Measurements from ENCODE around the gene SPATA31A6.
"Not testable (repeated sequence)": the region's sequence is repeated elsewhere in the genome, so short reads cannot be mapped to it uniquely, and the experiment has no call there.

The SPATA31A6 gene

DNA sequence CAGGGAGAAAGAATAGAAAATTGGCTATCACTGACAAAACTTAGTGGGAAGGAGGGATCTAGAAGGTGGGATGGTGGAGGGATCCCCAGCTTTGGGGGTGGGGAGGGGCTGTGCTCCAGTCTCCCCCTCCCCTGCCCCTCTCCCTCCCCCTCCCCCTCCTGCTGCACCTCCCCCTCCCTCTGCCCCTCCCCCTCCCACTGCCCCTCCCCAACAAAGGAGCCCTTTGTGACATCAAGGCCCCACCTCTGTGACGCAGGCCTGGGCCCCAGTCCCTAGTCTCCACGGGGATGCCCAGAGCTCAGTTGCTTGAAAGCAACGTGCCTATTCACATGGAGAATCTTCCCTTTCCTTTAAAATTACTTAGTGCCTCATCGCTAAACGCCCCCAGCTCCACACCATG, at the start of gene SPATA31A6:
Gene SPATA31A6, plus strand, starts transcription at position 301 of the 400 bp plus-strand sequence. Its CDS starts 29 bp downstream, at position 330.
- in situ Hi-C loops (cut with HindIII; ENCODE audit: low sequenced_read_pairs) = not testable (repeated sequence)

DNA sequence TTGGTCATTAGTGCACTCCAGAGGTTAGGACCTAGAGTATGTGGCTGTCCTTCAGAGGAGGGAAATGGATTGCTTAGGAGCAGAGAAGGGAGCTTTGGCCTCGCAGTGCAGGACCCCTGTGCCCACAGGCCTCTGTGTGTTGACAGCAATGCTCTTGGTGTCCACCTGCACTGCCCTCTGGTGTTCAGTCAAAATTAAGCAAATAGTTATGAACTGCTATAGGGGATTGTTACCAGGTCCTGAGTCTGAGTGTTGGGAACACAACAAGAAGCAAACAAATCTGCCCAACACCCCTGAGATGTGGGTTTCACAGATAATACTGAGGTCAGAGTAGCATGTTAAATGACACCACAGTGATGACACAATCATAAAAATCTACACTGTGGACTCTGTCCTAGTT, 23.2 kb upstream of the SPATA31A6 start:
- in situ Hi-C loops (cut with HindIII; ENCODE audit: low sequenced_read_pairs) = not testable (repeated sequence)

DNA sequence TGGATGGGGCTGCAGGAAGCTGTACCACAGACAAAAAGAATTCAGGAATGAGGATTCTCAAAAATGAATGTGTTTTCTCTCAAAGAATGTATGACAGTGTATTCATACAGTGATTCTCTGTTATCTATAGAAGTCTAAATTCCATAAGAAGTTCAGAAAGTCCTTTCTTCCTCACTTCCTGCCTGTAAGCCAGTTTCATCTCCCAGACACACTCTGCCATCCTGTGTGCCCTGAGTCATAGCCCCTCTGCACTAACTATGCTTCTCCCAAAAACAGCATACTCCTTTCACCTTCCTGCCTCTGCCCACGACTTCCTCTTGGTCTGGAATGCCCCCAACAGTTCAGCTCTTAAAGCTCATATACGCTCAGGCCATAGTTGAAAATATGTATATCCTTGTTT, 36.4 kb downstream of the SPATA31A6 start:
- in situ Hi-C loops (cut with HindIII; ENCODE audit: low sequenced_read_pairs) = not testable (repeated sequence)

DNA sequence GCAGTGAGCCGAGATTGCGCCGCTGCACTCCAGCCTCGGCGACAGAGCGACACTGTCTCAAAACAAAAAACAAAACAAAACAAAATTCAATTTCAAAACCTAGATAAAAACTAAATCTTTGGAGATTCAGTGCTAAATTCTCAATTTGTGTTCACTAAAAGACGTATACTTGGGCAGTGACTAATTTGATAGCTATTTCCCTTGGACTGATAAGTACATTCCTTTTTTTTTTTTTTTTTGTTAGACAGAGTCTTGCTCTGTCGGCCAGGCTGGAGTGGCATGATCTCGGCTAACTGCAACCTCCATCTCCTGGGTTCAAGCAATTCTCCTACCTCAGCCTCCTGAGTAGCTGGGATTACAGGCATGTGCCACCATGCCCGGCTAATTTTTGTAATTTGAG, 39.8 kb downstream of the SPATA31A6 start:
- in situ Hi-C loops (cut with HindIII; ENCODE audit: low sequenced_read_pairs) = not testable (repeated sequence)

DNA sequence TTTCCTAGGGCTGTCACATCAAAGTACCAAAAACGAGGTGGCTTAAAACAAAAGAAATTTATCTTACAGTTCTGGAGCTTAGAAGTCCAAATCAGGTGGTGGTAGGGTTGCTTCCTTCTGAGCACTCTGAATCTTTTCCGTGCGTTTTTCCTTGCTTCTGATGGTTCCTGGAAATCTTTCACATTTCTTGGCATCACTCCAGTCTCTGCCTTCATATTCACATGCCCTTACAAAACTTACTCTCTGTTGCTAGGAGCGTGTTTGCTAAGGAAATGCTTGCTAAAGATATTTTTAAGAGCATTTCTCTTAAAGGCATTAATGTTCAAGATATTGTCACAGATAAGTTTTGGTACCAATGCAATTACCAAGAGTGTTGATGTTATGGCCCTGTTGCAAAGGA, 49.6 kb downstream of the SPATA31A6 start:
- in situ Hi-C loops (cut with HindIII; ENCODE audit: low sequenced_read_pairs) = not testable (repeated sequence)

DNA sequence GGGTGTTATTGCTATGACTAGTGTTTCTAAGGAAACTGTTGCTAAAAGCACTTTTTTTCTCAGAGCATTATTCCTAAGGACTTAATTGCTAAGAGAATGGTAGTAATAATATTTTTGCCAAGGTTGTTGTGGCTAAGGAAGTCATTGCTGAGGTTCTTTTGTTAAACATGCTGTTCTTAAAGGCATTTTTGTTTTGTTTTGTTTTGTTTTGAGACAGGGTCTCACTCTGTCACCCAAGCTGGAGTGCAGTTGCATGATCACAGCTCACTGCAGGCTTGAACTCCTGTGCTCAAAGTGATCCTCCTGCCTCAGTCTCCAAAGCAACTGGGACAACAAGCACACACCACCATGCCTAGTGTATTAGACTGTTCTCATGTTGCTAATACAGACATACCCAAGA, 51.2 kb downstream of the SPATA31A6 start:
- in situ Hi-C loops (cut with HindIII; ENCODE audit: low sequenced_read_pairs) = not testable (repeated sequence)

DNA sequence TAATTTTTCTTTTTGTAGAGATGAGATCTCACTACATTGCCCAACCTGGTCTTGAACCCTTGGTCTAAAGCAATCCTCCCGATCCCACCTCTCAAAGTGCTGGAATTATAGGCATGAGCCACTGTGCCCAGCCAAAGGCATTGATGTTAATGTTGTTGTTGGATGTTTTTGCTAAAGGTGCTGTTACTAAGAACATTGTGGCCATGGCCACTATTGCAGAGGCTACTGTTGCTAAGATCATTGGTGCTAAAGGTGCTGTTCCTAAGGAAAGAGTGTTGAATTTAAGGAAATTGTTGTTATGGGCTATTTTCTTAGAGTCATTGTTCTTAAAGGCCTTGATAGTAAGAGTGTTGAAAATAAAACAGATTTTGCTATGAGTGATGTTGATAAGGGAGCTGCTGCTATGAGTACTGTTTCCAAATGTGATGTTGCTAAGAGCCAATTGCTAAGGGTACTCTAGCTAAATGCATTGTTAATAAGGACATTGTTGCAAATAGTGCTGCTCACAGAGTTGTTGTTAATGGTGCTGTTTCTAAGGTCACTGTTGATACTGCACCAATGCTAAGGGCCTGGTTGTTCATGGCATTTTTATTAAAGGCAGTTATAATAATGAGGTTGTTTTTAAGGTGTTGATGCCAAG, 52.0 kb downstream of the SPATA31A6 start:
- in situ Hi-C loops (cut with HindIII; ENCODE audit: low sequenced_read_pairs) = not testable (repeated sequence)

DNA sequence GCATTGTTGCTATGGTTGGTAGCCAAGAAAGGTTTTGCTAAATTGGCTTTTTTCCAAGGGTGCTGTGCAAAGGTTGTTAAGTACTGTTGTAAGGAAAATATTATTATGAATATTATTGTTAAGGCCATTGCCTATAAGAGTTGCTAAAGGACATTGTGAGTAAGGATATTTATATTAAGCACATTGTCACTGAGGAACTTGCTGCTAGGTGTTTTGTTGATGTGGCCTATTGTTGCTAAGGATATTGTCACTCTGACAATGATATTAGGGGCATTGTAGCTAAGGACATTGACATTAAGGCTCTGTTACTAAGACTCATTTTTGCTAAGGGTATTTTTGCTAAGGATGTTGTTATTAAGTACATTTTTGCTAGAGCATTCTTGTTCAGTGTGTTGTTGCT, 52.6 kb downstream of the SPATA31A6 start:
- in situ Hi-C loops (cut with HindIII; ENCODE audit: low sequenced_read_pairs) = not testable (repeated sequence)

DNA sequence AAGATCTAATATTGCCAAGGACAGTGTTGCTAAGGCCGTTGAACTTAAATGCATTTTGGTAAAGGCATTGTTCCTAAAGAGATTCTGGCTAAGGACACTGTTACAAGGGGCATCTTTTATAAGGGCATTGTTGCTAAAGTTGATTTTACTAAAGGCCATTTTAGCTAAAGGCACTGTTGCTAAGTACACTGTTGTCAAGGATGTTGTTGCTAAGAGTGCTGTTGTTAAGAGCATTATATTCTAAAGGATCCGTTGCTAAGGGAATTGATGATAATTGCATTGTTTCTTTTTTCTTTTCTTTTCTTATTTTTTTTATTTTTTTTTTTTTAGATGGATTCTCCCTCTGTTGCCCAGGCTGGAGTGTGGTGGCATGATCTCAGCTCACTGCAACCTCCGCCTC, 53.9 kb downstream of the SPATA31A6 start:
- in situ Hi-C loops (cut with HindIII; ENCODE audit: low sequenced_read_pairs) = not testable (repeated sequence)

DNA sequence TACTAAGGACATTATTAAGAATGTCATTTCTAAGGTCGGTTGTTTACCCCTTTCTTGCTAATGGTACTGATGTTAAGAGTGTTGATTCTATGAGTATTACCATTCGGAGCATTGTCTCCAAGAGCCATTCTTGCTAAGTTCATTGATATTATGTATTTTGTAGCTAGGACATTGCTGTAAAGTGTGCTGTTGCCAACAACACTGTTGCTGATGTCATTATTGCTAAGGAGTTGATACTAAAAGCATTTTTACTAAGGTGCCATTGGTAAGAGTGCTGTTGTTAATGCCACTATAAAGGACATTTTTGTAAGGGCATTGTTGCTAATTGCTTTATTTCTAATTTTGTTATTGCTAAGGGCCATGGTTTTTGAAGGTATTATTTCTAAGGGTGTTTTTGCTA, 55.4 kb downstream of the SPATA31A6 start:
- in situ Hi-C loops (cut with HindIII; ENCODE audit: low sequenced_read_pairs) = not testable (repeated sequence)

Data from endothelial cell of hepatic sinusoid (primary cell).